ENCODE results near the gene ZNF385A. TPM values are rescaled to one million over a fixed set of nuclear protein-coding genes. Genes with fewer than 3 reads are reported as not detected.

The ZNF385A gene
- total and polyA plus RNA-seq, 2 donors (not counting 3 experiments of a cell fraction or from before 2014, with no cell fraction given), result 1.6 to 7.9 TPM

DNA sequence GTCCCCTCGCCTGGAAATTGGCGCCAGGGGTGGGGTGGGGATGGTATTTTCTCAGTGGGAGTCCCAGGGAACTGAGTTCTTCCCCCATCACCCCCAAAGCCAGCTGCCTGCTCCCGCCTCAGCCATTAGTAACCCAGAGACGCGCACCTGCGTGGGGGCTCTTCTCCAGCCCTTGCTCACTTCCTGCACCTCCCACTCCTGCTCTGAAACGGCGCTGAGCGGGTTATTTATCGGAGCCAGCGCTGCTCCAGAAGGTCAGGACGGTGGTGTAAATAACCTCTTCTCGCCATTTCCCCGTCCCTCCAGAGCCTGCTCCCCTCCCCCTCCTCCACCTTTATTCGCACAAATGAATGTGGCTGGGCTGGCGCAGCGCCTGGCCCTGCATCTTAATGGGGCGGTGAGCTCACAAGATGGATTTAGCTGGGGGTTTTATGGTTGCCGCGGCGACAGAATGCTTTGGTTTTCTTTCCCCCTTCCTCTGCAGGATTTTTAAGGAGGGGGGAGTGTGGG, 32.5 kb downstream of the ZNF385A start:
- ChIA-PET CTCF (interaction anchor here (1.2 to 1.5 kb wide), 4 partner anchors 14 to 27 kb away, joined by 3 to 5 read pairs (median 4); partner anchors contain the start of gene COPZ1), POLR2A (no interaction called here)
- Histone ChIP-seq H3K4me3 (replicated peaks in 1 of 3; ENCODE audit: insufficient read depth in 1 of 3, low read depth in 1 of 3, low read length in 3 of 3) (no peak overlapping the region), H2AFZ (ENCODE audit: low read depth, low read length) (no peak overlapping the region), H3K4me1 (ENCODE audit: control insufficient read depth, extremely low read depth, insufficient read depth, low read length) (no peaks in the 10 kb centered on the region), H3K4me2 (ENCODE audit: insufficient read depth, low read length) (no peak overlapping the region), H3K9me3 (replicated peaks; ENCODE audit: control insufficient read depth, insufficient read depth, low read length) (no peaks in the 10 kb centered on the region), H3K79me2 (ENCODE audit: control insufficient read depth, insufficient read depth, low read length) (no peaks in the 10 kb centered on the region), H3K27me3 (ENCODE audit: control insufficient read depth in 2 of 2, insufficient read depth in 2 of 2, low read length in 2 of 2) (no peaks in the 10 kb centered on the region), H4K20me1 (replicated peaks; ENCODE audit: control insufficient read depth, extremely low read depth, insufficient read depth, low read length) (no peaks in the 10 kb centered on the region), H3K36me3 (ENCODE audit: control insufficient read depth in 2 of 2, extremely low read depth in 1 of 2, insufficient read depth in 2 of 2, low read length in 2 of 2) (peaks cover 22 to 24% of the 10 kb centered on the region in 2 experiments), H3K9me1 (replicated peaks; ENCODE audit: control insufficient read depth, extremely low read depth, insufficient read depth, low read length) (no peaks in the 10 kb centered on the region), H3K9ac (replicated peaks; ENCODE audit: extremely low read depth, insufficient read depth, low read length) (no peak overlapping the region), H3K27ac (ENCODE audit: insufficient read depth, low read depth, low read length) (no peak overlapping the region)
- DNase-seq (ENCODE audit: low read depth, low spot score) (no peak), FAIRE-seq (no peak)
- intact Hi-C loops (cut with micrococcal nuclease), result no loop called here
- no TSS peak for BruUV-seq (replicated peaks)
- TF ChIP-seq GATA2 (IDR thresholded peaks at IDR 0.05; ENCODE audit: insufficient read depth, insufficient read length, low read depth, low read length) (no peak), FOS (IDR thresholded peaks at IDR 0.05; ENCODE audit: borderline replicate concordance, insufficient read depth, low read length) (no peak), MYC (IDR thresholded peaks at IDR 0.05; ENCODE audit: low read depth, low read length) (no peak), POLR2AphosphoS5 (IDR thresholded peaks at IDR 0.05; ENCODE audit: insufficient read depth, low read depth, low read length) (no peak), POLR2A (IDR thresholded peaks at IDR 0.05; ENCODE audit: low read depth, low read length) (no peak), EZH2 (IDR thresholded peaks at IDR 0.05; ENCODE audit: borderline replicate concordance, low read depth, low read length, severe bottlenecking) (no peak), JUN (IDR thresholded peaks at IDR 0.05; ENCODE audit: borderline replicate concordance, insufficient read depth, insufficient read length, low read depth) (no peak)
- TF ChIP-seq, protein P1, sequence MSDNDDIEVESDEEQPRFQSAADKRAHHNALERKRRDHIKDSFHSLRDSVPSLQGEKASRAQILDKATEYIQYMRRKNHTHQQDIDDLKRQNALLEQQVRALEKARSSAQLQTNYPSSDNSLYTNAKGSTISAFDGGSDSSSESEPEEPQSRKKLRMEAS (IDR thresholded peaks at IDR 0.05; ENCODE audit: insufficient read depth, insufficient read length), result no peak
- TF ChIP-seq, protein P2, sequence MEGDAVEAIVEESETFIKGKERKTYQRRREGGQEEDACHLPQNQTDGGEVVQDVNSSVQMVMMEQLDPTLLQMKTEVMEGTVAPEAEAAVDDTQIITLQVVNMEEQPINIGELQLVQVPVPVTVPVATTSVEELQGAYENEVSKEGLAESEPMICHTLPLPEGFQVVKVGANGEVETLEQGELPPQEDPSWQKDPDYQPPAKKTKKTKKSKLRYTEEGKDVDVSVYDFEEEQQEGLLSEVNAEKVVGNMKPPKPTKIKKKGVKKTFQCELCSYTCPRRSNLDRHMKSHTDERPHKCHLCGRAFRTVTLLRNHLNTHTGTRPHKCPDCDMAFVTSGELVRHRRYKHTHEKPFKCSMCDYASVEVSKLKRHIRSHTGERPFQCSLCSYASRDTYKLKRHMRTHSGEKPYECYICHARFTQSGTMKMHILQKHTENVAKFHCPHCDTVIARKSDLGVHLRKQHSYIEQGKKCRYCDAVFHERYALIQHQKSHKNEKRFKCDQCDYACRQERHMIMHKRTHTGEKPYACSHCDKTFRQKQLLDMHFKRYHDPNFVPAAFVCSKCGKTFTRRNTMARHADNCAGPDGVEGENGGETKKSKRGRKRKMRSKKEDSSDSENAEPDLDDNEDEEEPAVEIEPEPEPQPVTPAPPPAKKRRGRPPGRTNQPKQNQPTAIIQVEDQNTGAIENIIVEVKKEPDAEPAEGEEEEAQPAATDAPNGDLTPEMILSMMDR (IDR thresholded peaks at IDR 0.05; ENCODE audit: extremely low read depth in 1 of 2, insufficient read depth in 1 of 2, low read depth in 1 of 2, low read length in 2 of 2), result no peak
- dilution Hi-C loops (cut with MboI; ENCODE audit: extremely low pct_ligation_motif_present, low sequenced_read_pairs), result no loop called here

Data from endothelial cell of umbilical vein (primary cell).